T-cell (primary cell): ENCODE data around the gene WDR45B. TPM values are rescaled to one million over a fixed set of nuclear protein-coding genes. Genes with fewer than 3 reads are reported as not detected.
A peak's percentile ranks its signal among the peaks of the same experiment; 100 is the strongest.
"Not testable (repeated sequence)": the region's sequence is repeated elsewhere in the genome, so short reads cannot be mapped to it uniquely, and the experiment has no call there.

Source experiments
- ATAC-seq, 4 experiments: fragments of 200-7000 bp in 3 of 4; fragments of 150-1000 bp in 1 of 4; cut with Tn5 transposase; replicated peaks in 1 of 4; 1 replicate in 3 of 4; 2 replicates in 1 of 4; pipeline ENCODE4 v1.10.0; 2021; ENCODE audit warnings: moderate library complexity in 3 of 4, mild to moderate bottlenecking in 2 of 4, moderate number of reproducible peaks in 1 of 4
- CTCF ChIA-PET, 2 donors: fragments of 300-600 bp; sonication (Branson Sonifier 250); formaldehyde crosslinking; loops; one replicate each; lab custom pipeline; 2022; ENCODE audit warnings: antibody characterized with exemption in 2 of 2; lab: Charles Lee
- POLR2A ChIA-PET, 2 donors: fragments of 300-600 bp; sonication (Branson Sonifier 250); formaldehyde crosslinking; loops; one replicate each; lab custom pipeline; 2022; ENCODE audit warnings: antibody characterized with exemption in 2 of 2; lab: Charles Lee
- DNase-seq, 35 experiments: peaks; one replicate each; pipeline versions ENCODE4 v3.0.0 to v3.0.0-alpha.2; 2013 to 2023
- H3K27ac ChIP-seq: one replicate; pipeline ENCODE4 v1.5.1; 2013; ENCODE audit warnings: low read length
- H3K27me3 ChIP-seq, 2 experiments: replicated peaks in 1 of 2; 1 replicate in 1 of 2; 2 replicates in 1 of 2; pipeline versions ENCODE4 v1.6.1 to v1.7.0; 2013; ENCODE audit warnings: low read length in 1 of 2, mixed read lengths in 1 of 2; ENCODE audit not compliant: control insufficient read depth in 2 of 2, insufficient read depth in 2 of 2; ENCODE audit errors: extremely low read depth in 1 of 2
- H3K36me3 ChIP-seq, 2 donors: 1 replicate in 1 of 2; 2 replicates in 1 of 2; pipeline versions ENCODE4 v1.6.1 to v1.7.0; 2013; ENCODE audit warnings: low read length in 1 of 2; ENCODE audit not compliant: control insufficient read depth in 2 of 2, insufficient read depth in 1 of 2; ENCODE audit errors: extremely low read depth in 1 of 2
- H3K4me1 ChIP-seq, 2 experiments: 1 replicate in 1 of 2; 2 replicates in 1 of 2; pipeline versions ENCODE4 v1.6.1 to v1.7.0; 2013; ENCODE audit warnings: low read length in 2 of 2, mixed read lengths in 1 of 2; ENCODE audit not compliant: insufficient read depth in 2 of 2, control insufficient read depth in 1 of 2; ENCODE audit errors: extremely low read depth in 1 of 2
- H3K4me3 ChIP-seq, 2 donors: 1 replicate in 1 of 2; 2 replicates in 1 of 2; pipeline versions ENCODE4 v1.5.1 to v1.7.0; 2013; ENCODE audit warnings: mild to moderate bottlenecking in 2 of 2, low read length in 1 of 2, moderate library complexity in 1 of 2; ENCODE audit not compliant: control insufficient read depth in 1 of 2; ENCODE audit errors: extremely low read depth in 1 of 2
- H3K9me3 ChIP-seq: 2 replicates; pipeline ENCODE4 v1.7.0; 2013
- H3K27ac Mint-ChIP-seq, 2 donors: one replicate each; pipeline ENCODE4 v1.8.0; 2020 to 2021; ENCODE audit warnings: mild to moderate bottlenecking in 2 of 2, mixed read lengths in 2 of 2
- H3K27me3 Mint-ChIP-seq, 2 donors: one replicate each; pipeline ENCODE4 v1.8.0; 2021 to 2022; ENCODE audit warnings: mixed read lengths in 2 of 2
- H3K36me3 Mint-ChIP-seq: one replicate; pipeline ENCODE4 v1.8.0; 2021; ENCODE audit warnings: mixed read lengths
- H3K4me1 Mint-ChIP-seq, 3 donors: one replicate each; pipeline ENCODE4 v1.8.0; 2020 to 2022; ENCODE audit warnings: mixed read lengths in 3 of 3, mild to moderate bottlenecking in 1 of 3
- H3K4me3 Mint-ChIP-seq, 3 donors: one replicate each; pipeline ENCODE4 v1.8.0; 2020 to 2022; ENCODE audit warnings: mild to moderate bottlenecking in 3 of 3, mixed read lengths in 3 of 3, moderate library complexity in 3 of 3
- H3K9me3 Mint-ChIP-seq, 3 donors: one replicate each; pipeline ENCODE4 v1.8.0; 2020 to 2022; ENCODE audit warnings: mixed read lengths in 3 of 3
- WGBS: methylation state at CpG from one replicate; pipeline ENCODE4 v1.1.5; 2013; ENCODE audit warnings: missing lambda C conversion rate; ENCODE audit not compliant: insufficient coverage; 5-methylcytosine and 5-hydroxymethylcytosine counted together
- total RNA-seq, 35 experiments: library from RNA in 6 of 35; stranded (reverse) in 6 of 35; fragments of 120-200 nt in 1 of 35; gene quantifications; one replicate each; pipeline versions ENCODE4 v1.2.1 to v1.2.4 and lab custom pipeline; 2013 to 2026

The WDR45B gene
- total RNA-seq, 5 donors from 2014 or later (not counting 1 experiment from before 2014, with no cell fraction given) = 57.3 to 81.5 (median 59.4) TPM

- ChIA-PET CTCF (no interaction called here), POLR2A (no interaction called here)
- Histone ChIP-seq H3K36me3 (peaks cover 9 to 48% of the 10 kb centered on the region in 2 donors), H3K27me3 (no peaks in the 10 kb centered on the region), H3K4me3 (no peak overlapping the region), H3K9me3 (no peaks in the 10 kb centered on the region), H3K27ac (no peak overlapping the region), H3K4me1 (peaks cover 0 to 16% of the 10 kb centered on the region in 2 experiments)
- no peaks in the 10 kb centered on the region for H3K27me3 Mint-ChIP-seq
- no peak for ATAC-seq
- H3K4me1 Mint-ChIP-seq = peaks cover 10 to 20% (median 12%) of the 10 kb centered on the region in 3 donors
- WGBS = 98% methylated on average over 11 of the region's 21 CpGs
- no peak overlapping the region for H3K4me3 Mint-ChIP-seq
- peaks cover 18% of the 10 kb centered on the region for H3K36me3 Mint-ChIP-seq
- no peak for DNase-seq
- peak overlapping the region; percentile 8 to 68 for H3K27ac Mint-ChIP-seq
- H3K9me3 Mint-ChIP-seq = no peaks in the 10 kb centered on the region
Measured at GRCh38 chr17:82586576-82587233, 61.5 kb downstream of the WDR45B start.

- CTCF ChIA-PET, H3K4me3 Mint-ChIP-seq, H3K27me3 ChIP-seq, POLR2A ChIA-PET, H3K4me3 ChIP-seq, ATAC-seq, H3K27me3 Mint-ChIP-seq, H3K9me3 Mint-ChIP-seq, H3K9me3 ChIP-seq, H3K27ac ChIP-seq: not testable (repeated sequence)
- over 99% methylated on average over 17 of the region's 23 CpGs for WGBS
- Mint-ChIP-seq H3K27ac (peak overlapping the region; percentile 19 to 86), H3K4me1 (peaks cover 5 to 18% (median 8%) of the 10 kb centered on the region in 3 donors), H3K36me3 (peaks cover 18% of the 10 kb centered on the region)
- Histone ChIP-seq H3K36me3 (peaks cover 8 to 48% of the 10 kb centered on the region in 2 donors), H3K4me1 (peaks cover 0 to 13% of the 10 kb centered on the region in 2 experiments)
- DNase-seq = peak in 4 of 35 experiments; percentile 6 to 56 (median 14)
Measured at GRCh38 chr17:82585935-82586575, 62.2 kb downstream of the WDR45B start.

GRCh38 chr17:82583720-82584234 lies 64.5 kb downstream of the WDR45B start:
- peak overlapping the region; percentile 19 for H3K27ac ChIP-seq
- H3K27me3 Mint-ChIP-seq = no peaks in the 10 kb centered on the region
- DNase-seq = peak in 24 of 35 experiments; percentile 9 to 62 (median 28)
- no peaks in the 10 kb centered on the region for H3K9me3 ChIP-seq
- peak overlapping the region; percentile 34 to 63 (median 53) for H3K4me3 Mint-ChIP-seq
- H3K9me3 Mint-ChIP-seq = no peaks in the 10 kb centered on the region
- peaks cover 0 to 13% of the 10 kb centered on the region in 2 experiments for H3K4me1 ChIP-seq
- H3K27ac Mint-ChIP-seq = peak overlapping the region; percentile 63 to 87
- ChIA-PET CTCF (no interaction called here), POLR2A (no interaction called here)
- WGBS = 69% methylated on average over 24 of the region's 28 CpGs
- peak overlapping the region in 1 of 2 donors; percentile 15 for H3K4me3 ChIP-seq
- ATAC-seq = peak; percentile 20 to 89 (median 56)
- H3K36me3 Mint-ChIP-seq = peaks cover 18% of the 10 kb centered on the region
- H3K4me1 Mint-ChIP-seq = peaks cover 0 to 18% (median 7%) of the 10 kb centered on the region in 3 donors
- H3K27me3 ChIP-seq = no peaks in the 10 kb centered on the region
- peaks cover 8 to 49% of the 10 kb centered on the region in 2 donors for H3K36me3 ChIP-seq

GRCh38 chr17:82582709-82583108 lies 65.5 kb downstream of the WDR45B start:
- ATAC-seq (no peak), DNase-seq (no peak)
- Histone ChIP-seq H3K4me1 (peaks cover 0 to 13% of the 10 kb centered on the region in 2 experiments), H3K27me3 (no peaks in the 10 kb centered on the region), H3K4me3 (no peak overlapping the region), H3K27ac (no peak overlapping the region), H3K36me3 (peaks cover 13 to 53% of the 10 kb centered on the region in 2 donors), H3K9me3 (no peaks in the 10 kb centered on the region)
- Mint-ChIP-seq H3K36me3 (peaks cover 14% of the 10 kb centered on the region), H3K27ac (no peak overlapping the region), H3K9me3 (no peaks in the 10 kb centered on the region), H3K4me3 (no peak overlapping the region), H3K27me3 (no peaks in the 10 kb centered on the region), H3K4me1 (peaks cover 0 to 18% (median 7%) of the 10 kb centered on the region in 3 donors)
- CTCF ChIA-PET = no interaction called here
- POLR2A ChIA-PET = no interaction called here
- WGBS = 95% methylated on average over 3 of the region's 11 CpGs

GRCh38 chr17:82582213-82582612 lies 66.0 kb downstream of the WDR45B start:
- no peaks in the 10 kb centered on the region for H3K9me3 Mint-ChIP-seq
- H3K27me3 Mint-ChIP-seq = no peaks in the 10 kb centered on the region
- Histone ChIP-seq H3K27ac (no peak overlapping the region), H3K9me3 (no peaks in the 10 kb centered on the region), H3K27me3 (no peaks in the 10 kb centered on the region), H3K36me3 (peaks cover 11 to 48% of the 10 kb centered on the region in 2 donors), H3K4me3 (no peak overlapping the region), H3K4me1 (peaks cover 0 to 13% of the 10 kb centered on the region in 2 experiments)
- no peak overlapping the region for H3K27ac Mint-ChIP-seq
- ATAC-seq (no peak), DNase-seq (no peak)
- H3K36me3 Mint-ChIP-seq = peaks cover 12% of the 10 kb centered on the region
- peaks cover 0 to 18% (median 6%) of the 10 kb centered on the region in 3 donors for H3K4me1 Mint-ChIP-seq
- ChIA-PET POLR2A (interaction anchor here in 1 of 2 donors (0.6 kb wide), 1 partner anchor 387 kb away, joined by 3 read pairs; no protein-coding TSS in a partner anchor), CTCF (no interaction called here)
- no peak overlapping the region for H3K4me3 Mint-ChIP-seq
- WGBS = 96% methylated on average over 6 of the region's 8 CpGs

GRCh38 chr17:82579969-82580368 lies 68.3 kb downstream of the WDR45B start:
- H3K27ac ChIP-seq, H3K27me3 Mint-ChIP-seq, H3K4me3 Mint-ChIP-seq, H3K9me3 Mint-ChIP-seq, H3K4me3 ChIP-seq, H3K27ac Mint-ChIP-seq, DNase-seq, H3K27me3 ChIP-seq, H3K36me3 Mint-ChIP-seq, ATAC-seq, POLR2A ChIA-PET, CTCF ChIA-PET, H3K9me3 ChIP-seq: not testable (repeated sequence)
- Histone ChIP-seq H3K36me3 (peaks cover 8 to 50% of the 10 kb centered on the region in 2 donors), H3K4me1 (peaks cover 0 to 12% of the 10 kb centered on the region in 2 experiments)
- peaks cover 0 to 17% (median 3%) of the 10 kb centered on the region in 3 donors for H3K4me1 Mint-ChIP-seq
- WGBS = 100% methylated on average over 3 of the region's 4 CpGs
